ENCODE results near the gene TJP3.

Gene TJP3

GRCh38 chr19:3771906-3772455 lies 63.8 kb downstream of the TJP3 start, which contains the start of gene RAX2:
Gene RAX2 (minus strand): TSS chr19:3772228. CDS start chr19:3771742, 486 bp downstream.
- no peaks in the 10 kb centered on the region for H3K27me3 ChIP-seq (replicated peaks; ENCODE audit: control insufficient read depth, insufficient read depth, low read length)
- no peak within 1 kb of the TSS for H3K4me3 ChIP-seq (replicated peaks; ENCODE audit: low read depth, low read length)
- peaks cover 8% of the 10 kb centered on the region for H3K36me3 ChIP-seq (ENCODE audit: control insufficient read depth, insufficient read depth, low read length)
- no peak for DNase-seq (ENCODE audit: extremely low read depth, insufficient read length)
- TF ChIP-seq CTCF (IDR thresholded peaks at IDR 0.05; ENCODE audit: insufficient read depth, low read length, poor library complexity, severe bottlenecking): no peak

GRCh38 chr19:3773814-3774515 lies 65.8 kb downstream of the TJP3 start:
- DNase-seq (ENCODE audit: extremely low read depth, insufficient read length): no peak
- H3K36me3 ChIP-seq (ENCODE audit: control insufficient read depth, insufficient read depth, low read length): no peaks in the 10 kb centered on the region
- no peak overlapping the region for H3K4me3 ChIP-seq (replicated peaks; ENCODE audit: low read depth, low read length)
- no peak for TF ChIP-seq CTCF (IDR thresholded peaks at IDR 0.05; ENCODE audit: insufficient read depth, low read length, poor library complexity, severe bottlenecking)
- H3K27me3 ChIP-seq (replicated peaks; ENCODE audit: control insufficient read depth, insufficient read depth, low read length): no peaks in the 10 kb centered on the region

GRCh38 chr19:3774621-3775373 lies 66.6 kb downstream of the TJP3 start:
- no peak for TF ChIP-seq CTCF (IDR thresholded peaks at IDR 0.05; ENCODE audit: insufficient read depth, low read length, poor library complexity, severe bottlenecking)
- no peaks in the 10 kb centered on the region for H3K27me3 ChIP-seq (replicated peaks; ENCODE audit: control insufficient read depth, insufficient read depth, low read length)
- DNase-seq (ENCODE audit: extremely low read depth, insufficient read length): no peak

GRCh38 chr19:3775374-3775711 lies 67.2 kb downstream of the TJP3 start:
- Histone ChIP-seq H3K36me3 (ENCODE audit: control insufficient read depth, insufficient read depth, low read length) (no peaks in the 10 kb centered on the region), H3K4me3 (replicated peaks; ENCODE audit: low read depth, low read length) (no peak overlapping the region), H3K27me3 (replicated peaks; ENCODE audit: control insufficient read depth, insufficient read depth, low read length) (no peaks in the 10 kb centered on the region)
- DNase-seq (ENCODE audit: extremely low read depth, insufficient read length): no peak
- no peak for TF ChIP-seq CTCF (IDR thresholded peaks at IDR 0.05; ENCODE audit: insufficient read depth, low read length, poor library complexity, severe bottlenecking)

More at GRCh38 chr19:3774621-3775373, 66.6 kb downstream of the TJP3 start:
- H3K36me3 ChIP-seq (ENCODE audit: control insufficient read depth, insufficient read depth, low read length): no peaks in the 10 kb centered on the region
- H3K4me3 ChIP-seq (replicated peaks; ENCODE audit: low read depth, low read length): no peak overlapping the region

- no peak for TF ChIP-seq CTCF (IDR thresholded peaks at IDR 0.05; ENCODE audit: insufficient read depth, low read length, poor library complexity, severe bottlenecking)
- H3K36me3 ChIP-seq (ENCODE audit: control insufficient read depth, insufficient read depth, low read length): no peaks in the 10 kb centered on the region
- H3K4me3 ChIP-seq (replicated peaks; ENCODE audit: low read depth, low read length): no peak overlapping the region
- H3K27me3 ChIP-seq (replicated peaks; ENCODE audit: control insufficient read depth, insufficient read depth, low read length): no peaks in the 10 kb centered on the region
- no peak for DNase-seq (ENCODE audit: extremely low read depth, insufficient read length)
Measured at GRCh38 chr19:3775831-3776230, 67.6 kb downstream of the TJP3 start.
